Prostate gland (tissue), 2 donors: ENCODE results near the gene MSRB3.

Source experiments
- CTCF ChIP-seq, 4 experiments: fragments of 200-600 bp in 2 of 4; fragments of 450-650 bp in 2 of 4; sonication (generic) in 2 of 4; IDR thresholded peaks; 1 replicate in 3 of 4; 2 replicates in 1 of 4; pipeline ENCODE4 v1.5.1; 2016 to 2019; ENCODE audit warnings: antibody characterized with exemption in 4 of 4, mild to moderate bottlenecking in 2 of 4, moderate library complexity in 2 of 4
- POLR2A ChIP-seq: fragments of 450-650 bp; IDR thresholded peaks from one replicate; pipeline ENCODE4 v1.6.1; 2016; ENCODE audit warnings: antibody characterized with exemption, mild to moderate bottlenecking
- POLR2AphosphoS5 ChIP-seq: sonication (generic); formaldehyde crosslinking; IDR thresholded peaks from one replicate; pipeline ENCODE4 v1.6.1; 2017; ENCODE audit warnings: antibody characterized with exemption

GRCh38 chr12:65274602-65275272 is 3.7 kb upstream of the MSRB3 start:
- TF ChIP-seq CTCF (IDR thresholded peaks at IDR 0.05) (no peak), POLR2AphosphoS5 (no peak), POLR2A (no peak)
